ENCODE measurements around the gene CALM1.
A peak's percentile ranks its signal among the peaks of the same experiment; 100 is the strongest.

CALM1 gene

DNA sequence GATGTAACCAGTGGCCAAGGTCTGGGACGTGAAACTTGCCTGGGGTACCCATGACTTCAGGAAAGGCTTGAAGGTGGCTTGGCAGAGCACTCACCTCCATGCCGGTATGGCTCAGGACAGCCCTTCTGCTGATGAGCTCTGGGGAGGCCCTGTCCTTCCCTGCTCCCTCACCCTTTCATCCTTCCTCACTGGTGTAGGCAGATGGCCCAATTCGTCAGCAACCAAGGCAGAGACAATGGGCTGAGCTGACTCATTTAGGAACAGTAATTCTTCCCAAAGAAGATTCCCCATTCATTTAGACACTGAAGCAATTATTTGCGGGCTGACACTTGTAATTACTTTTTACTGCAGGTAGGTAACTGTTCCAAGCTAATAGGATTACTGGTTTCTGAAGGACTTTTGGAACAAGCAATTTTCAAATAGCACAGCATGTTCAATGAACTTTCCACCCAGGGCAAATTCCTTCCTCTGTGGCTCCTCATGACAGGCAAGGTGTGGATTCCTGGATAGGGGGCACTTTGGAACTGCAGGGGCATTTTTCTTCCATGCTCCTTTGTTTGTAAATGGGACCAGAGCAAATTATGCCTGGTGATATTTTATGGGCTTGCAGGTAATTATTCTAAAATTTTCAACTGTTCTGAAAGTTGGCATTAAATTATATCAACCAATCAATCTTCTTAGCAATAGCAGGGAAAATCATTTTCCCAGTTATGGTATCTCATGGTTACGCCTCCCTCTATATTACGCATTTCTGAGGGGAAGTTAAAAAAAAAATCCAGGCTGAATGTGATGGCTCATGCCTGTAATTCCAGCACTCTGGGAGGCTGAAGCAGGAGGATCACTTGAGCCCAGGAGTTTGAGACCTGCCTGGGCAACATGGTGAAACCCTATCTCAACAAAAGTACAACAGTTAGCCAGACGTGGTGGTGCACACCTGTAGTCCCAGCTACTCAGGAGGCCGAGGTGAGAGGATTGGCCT is 41.0 kb upstream of the CALM1 start:
- H2AFZ ChIP-seq: peak overlapping the region; percentile 20
- H3K4me1 ChIP-seq: no peaks in the 10 kb centered on the region
- H3K9me3 ChIP-seq (ENCODE audit: control insufficient read depth, low read length): no peaks in the 10 kb centered on the region
- no peak overlapping the region for H3K27ac ChIP-seq
- no peak overlapping the region for H3K4me3 ChIP-seq (ENCODE audit: low read depth, low read length)
- H3K79me2 ChIP-seq: no peaks in the 10 kb centered on the region
- no peaks in the 10 kb centered on the region for H3K36me3 ChIP-seq (ENCODE audit: control insufficient read depth, insufficient read depth, low read length)
- H3K27me3 ChIP-seq (ENCODE audit: control insufficient read depth, insufficient read depth, low read length): no peaks in the 10 kb centered on the region
- TF ChIP-seq, protein P1, sequence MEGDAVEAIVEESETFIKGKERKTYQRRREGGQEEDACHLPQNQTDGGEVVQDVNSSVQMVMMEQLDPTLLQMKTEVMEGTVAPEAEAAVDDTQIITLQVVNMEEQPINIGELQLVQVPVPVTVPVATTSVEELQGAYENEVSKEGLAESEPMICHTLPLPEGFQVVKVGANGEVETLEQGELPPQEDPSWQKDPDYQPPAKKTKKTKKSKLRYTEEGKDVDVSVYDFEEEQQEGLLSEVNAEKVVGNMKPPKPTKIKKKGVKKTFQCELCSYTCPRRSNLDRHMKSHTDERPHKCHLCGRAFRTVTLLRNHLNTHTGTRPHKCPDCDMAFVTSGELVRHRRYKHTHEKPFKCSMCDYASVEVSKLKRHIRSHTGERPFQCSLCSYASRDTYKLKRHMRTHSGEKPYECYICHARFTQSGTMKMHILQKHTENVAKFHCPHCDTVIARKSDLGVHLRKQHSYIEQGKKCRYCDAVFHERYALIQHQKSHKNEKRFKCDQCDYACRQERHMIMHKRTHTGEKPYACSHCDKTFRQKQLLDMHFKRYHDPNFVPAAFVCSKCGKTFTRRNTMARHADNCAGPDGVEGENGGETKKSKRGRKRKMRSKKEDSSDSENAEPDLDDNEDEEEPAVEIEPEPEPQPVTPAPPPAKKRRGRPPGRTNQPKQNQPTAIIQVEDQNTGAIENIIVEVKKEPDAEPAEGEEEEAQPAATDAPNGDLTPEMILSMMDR (IDR thresholded peaks at IDR 0.05): no peak
- H3K4me2 ChIP-seq (ENCODE audit: low read length): no peak overlapping the region
- H3K9ac ChIP-seq: no peak overlapping the region

DNA sequence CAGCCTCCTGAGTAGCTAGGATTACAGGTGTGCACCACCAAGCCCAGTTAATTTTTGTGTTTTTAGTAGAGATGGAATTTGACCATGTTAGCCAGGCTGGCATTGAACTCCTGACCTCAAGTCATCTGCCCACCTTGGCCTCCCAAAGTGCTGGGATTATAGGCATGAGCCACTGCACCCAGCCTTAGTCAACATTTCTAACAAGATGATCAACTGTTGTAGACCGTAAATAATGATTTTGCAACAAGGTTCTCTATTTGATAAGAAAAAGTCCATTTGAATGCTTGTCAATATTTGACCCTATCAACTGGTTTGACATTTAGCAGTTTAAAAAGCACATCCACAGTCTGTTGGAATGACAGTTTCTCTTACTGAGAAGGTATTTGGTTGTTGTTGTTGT is 39.9 kb upstream of the CALM1 start:
- H3K9me3 ChIP-seq (ENCODE audit: control insufficient read depth, low read length): no peaks in the 10 kb centered on the region
- H3K79me2 ChIP-seq: no peaks in the 10 kb centered on the region
- TF ChIP-seq, protein P1 (IDR thresholded peaks at IDR 0.05): no peak
- no peak overlapping the region for H3K4me3 ChIP-seq (ENCODE audit: low read depth, low read length)
- H3K27me3 ChIP-seq (ENCODE audit: control insufficient read depth, insufficient read depth, low read length): no peaks in the 10 kb centered on the region
- no peaks in the 10 kb centered on the region for H3K36me3 ChIP-seq (ENCODE audit: control insufficient read depth, insufficient read depth, low read length)
- no peak overlapping the region for H3K27ac ChIP-seq
- H3K4me2 ChIP-seq (ENCODE audit: low read length): no peak overlapping the region
- H3K4me1 ChIP-seq: no peaks in the 10 kb centered on the region
- H3K9ac ChIP-seq: no peak overlapping the region
- H2AFZ ChIP-seq: no peak overlapping the region

DNA sequence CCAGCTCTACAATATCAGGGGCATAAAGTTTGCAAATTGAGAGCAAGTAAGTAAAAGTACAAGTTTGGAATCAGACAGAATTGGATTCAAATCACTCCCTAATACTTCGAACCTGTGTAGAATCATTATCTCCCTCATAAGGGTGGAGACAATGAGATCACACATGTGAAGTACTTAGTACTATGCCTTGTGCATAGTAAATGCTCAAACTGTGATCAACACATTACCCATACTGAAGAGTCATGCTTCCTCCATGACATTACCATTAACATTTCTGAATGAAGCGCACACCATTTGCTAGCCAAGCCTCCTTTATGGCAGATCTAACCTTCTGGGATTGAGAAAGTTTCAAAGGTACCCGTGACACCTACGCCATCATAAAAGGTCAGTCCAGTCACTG is 38.5 kb upstream of the CALM1 start:
- TF ChIP-seq, protein P1 (IDR thresholded peaks at IDR 0.05): no peak
- Histone ChIP-seq H2AFZ (no peak overlapping the region), H3K9me3 (ENCODE audit: control insufficient read depth, low read length) (no peaks in the 10 kb centered on the region), H3K36me3 (ENCODE audit: control insufficient read depth, insufficient read depth, low read length) (no peaks in the 10 kb centered on the region), H3K9ac (no peak overlapping the region), H3K4me1 (no peaks in the 10 kb centered on the region), H3K27ac (no peak overlapping the region), H3K27me3 (ENCODE audit: control insufficient read depth, insufficient read depth, low read length) (no peaks in the 10 kb centered on the region), H3K4me3 (ENCODE audit: low read depth, low read length) (no peak overlapping the region), H3K79me2 (no peaks in the 10 kb centered on the region), H3K4me2 (ENCODE audit: low read length) (no peak overlapping the region)

DNA sequence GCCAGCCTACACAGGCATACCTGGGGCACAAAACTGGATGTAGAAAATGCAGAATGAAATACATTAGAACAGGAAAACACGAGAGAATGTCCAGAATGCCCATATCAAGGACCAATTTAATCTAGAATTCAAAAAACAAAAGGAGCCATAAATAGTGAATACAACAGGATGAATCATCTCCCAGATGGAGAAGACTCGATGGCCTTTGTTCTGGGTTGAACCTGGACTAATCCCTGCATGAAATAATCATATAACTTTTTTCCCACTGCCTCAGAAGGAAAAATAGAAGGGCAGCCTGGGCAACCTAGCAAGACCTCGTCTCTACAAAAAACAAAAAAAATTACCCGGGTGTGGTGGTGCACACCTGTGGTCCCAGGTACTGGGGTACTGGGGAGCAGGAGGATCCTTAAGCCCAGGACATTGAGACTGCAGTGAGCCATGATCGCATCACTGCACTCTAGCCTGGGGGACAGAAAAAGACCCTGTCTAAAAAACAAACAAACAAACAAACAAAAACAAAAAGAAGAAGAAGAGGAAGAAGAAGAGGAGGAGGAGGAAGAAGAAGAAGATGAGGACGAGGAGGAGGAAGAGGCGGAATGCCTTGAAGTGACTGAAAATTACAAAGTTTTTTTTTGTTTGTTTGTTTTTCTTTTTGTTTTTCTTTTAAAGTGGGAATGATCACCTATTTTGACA is 34.8 kb upstream of the CALM1 start:
- H3K4me1 ChIP-seq: no peaks in the 10 kb centered on the region
- H3K27me3 ChIP-seq (ENCODE audit: control insufficient read depth, insufficient read depth, low read length): no peaks in the 10 kb centered on the region
- no peak overlapping the region for H3K4me3 ChIP-seq (ENCODE audit: low read depth, low read length)
- no peak overlapping the region for H3K4me2 ChIP-seq (ENCODE audit: low read length)
- no peak overlapping the region for H3K9ac ChIP-seq
- no peak overlapping the region for H3K27ac ChIP-seq
- TF ChIP-seq, protein P1 (IDR thresholded peaks at IDR 0.05): no peak
- H3K79me2 ChIP-seq: no peaks in the 10 kb centered on the region
- no peaks in the 10 kb centered on the region for H3K36me3 ChIP-seq (ENCODE audit: control insufficient read depth, insufficient read depth, low read length)
- no peak overlapping the region for H2AFZ ChIP-seq
- no peaks in the 10 kb centered on the region for H3K9me3 ChIP-seq (ENCODE audit: control insufficient read depth, low read length)
